Measurements from ENCODE around the gene PSAPL1. TPM values are rescaled to one million over a fixed set of nuclear protein-coding genes. Genes with fewer than 3 reads are reported as not detected.

PSAPL1 gene
- total and polyA plus RNA-seq, 8 donors: 0.03 to 37.5 (median 5.7) TPM; not detected in 2

- DNase-seq: peak in 1 of 2 donors; percentile 16
- no peak for TF ChIP-seq POLR2A (IDR thresholded peaks at IDR 0.05)
- no peak for TF ChIP-seq CTCF (IDR thresholded peaks at IDR 0.05)
- TF ChIP-seq EP300 (IDR thresholded peaks at IDR 0.05): no peak
- TF ChIP-seq POLR2AphosphoS5 (IDR thresholded peaks at IDR 0.05): no peak
- WGBS, 5 donors: 51 to 65% (median 60%) methylated on average over 6 to 9 of the region's 9 CpGs
Observed at GRCh38 chr4:7381221-7381889, 53.4 kb downstream of the PSAPL1 start.

More at GRCh38 chr4:7381221-7381889, 53.4 kb downstream of the PSAPL1 start:
- no peaks in the 10 kb centered on the region for H3K36me3 ChIP-seq
- peaks cover 0 to 5% (median 0%) of the 10 kb centered on the region in 4 donors for H3K9me3 ChIP-seq
- no peak overlapping the region for H3K27ac ChIP-seq
- H3K27me3 ChIP-seq: peaks cover 0 to 19% (median 8%) of the 10 kb centered on the region in 3 donors
- no peak overlapping the region for H3K4me3 ChIP-seq
- H3K4me1 ChIP-seq: peaks cover 0 to 8% (median 2%) of the 10 kb centered on the region in 4 donors
- intact Hi-C loops (cut with DNase I; ENCODE audit: low total_unique reads): no loop called here

Small RNA genes lying within 50 kb of the gene (small RNA-seq; reads per million reads assigned to genes)
- 0 reads per million in 4 donors for gene MIR4274

Other genes with a start within 250 kb of the PSAPL1 start
- gene SORCS2, start 242.4 kb downstream of the PSAPL1 start, total RNA-seq: 10 to 100 TPM in 1 of 5 donors, 1 to 10 TPM in 2, under 1 TPM in 1, not detected in 1; under 0.01 to 13.0 (median 4.2) TPM
- gene SORCS2, start 242.4 kb downstream of the PSAPL1 start, polyA plus RNA-seq: under 1 TPM; 0.15 to 0.50 (median 0.20) TPM